GM21528 (cell line): Measurements from ENCODE around the gene UNC5B.
"Not testable (repeated sequence)": the region's sequence is repeated elsewhere in the genome, so short reads cannot be mapped to it uniquely, and the experiment has no call there.

Experiments used
- ATAC-seq: cut with Tn5 transposase; IDR thresholded peaks from one replicate; pipeline ENCODE4 v1.9.1; 2021; ENCODE audit warnings: mild to moderate bottlenecking, moderate library complexity; ENCODE audit not compliant: unreplicated experiment, low FRiP score

Gene UNC5B

GRCh38 chr10:71264345-71265200 lies 52.2 kb downstream of the UNC5B start:
- ATAC-seq, result no peak

GRCh38 chr10:71265201-71265575 lies 52.8 kb downstream of the UNC5B start:
- no peak for ATAC-seq

GRCh38 chr10:71265618-71266146 lies 53.3 kb downstream of the UNC5B start:
- no peak for ATAC-seq

GRCh38 chr10:71266147-71266917 lies 54.0 kb downstream of the UNC5B start:
- ATAC-seq, result no peak

- ATAC-seq, result no peak
Measured at GRCh38 chr10:71266918-71267442, 54.6 kb downstream of the UNC5B start.

- no peak for ATAC-seq
Measured at GRCh38 chr10:71267508-71268240, 55.3 kb downstream of the UNC5B start.

GRCh38 chr10:71268247-71268691 lies 55.9 kb downstream of the UNC5B start:
- ATAC-seq, result no peak

- ATAC-seq, result no peak
Measured at GRCh38 chr10:71268758-71269157, 56.4 kb downstream of the UNC5B start.

- no peak for ATAC-seq
Measured at GRCh38 chr10:71269301-71270288, 57.2 kb downstream of the UNC5B start.

GRCh38 chr10:71270301-71271220 lies 58.2 kb downstream of the UNC5B start:
- ATAC-seq, result no peak

GRCh38 chr10:71271662-71272055 lies 59.3 kb downstream of the UNC5B start:
- no peak for ATAC-seq

GRCh38 chr10:71272056-71272771 lies 59.8 kb downstream of the UNC5B start:
- ATAC-seq, result no peak

GRCh38 chr10:71272974-71273373 lies 60.6 kb downstream of the UNC5B start:
- not testable (repeated sequence) for ATAC-seq

- no peak for ATAC-seq
Measured at GRCh38 chr10:71273506-71273905, 61.1 kb downstream of the UNC5B start.

- no peak for ATAC-seq
Measured at GRCh38 chr10:71274901-71275796, 62.8 kb downstream of the UNC5B start.

GRCh38 chr10:71276873-71277272 lies 64.5 kb downstream of the UNC5B start:
- no peak for ATAC-seq
